Mononuclear cell (primary cell): ENCODE measurements around the gene ADNP. TPM values are rescaled to one million over a fixed set of nuclear protein-coding genes. Genes with fewer than 3 reads are reported as not detected.
"Not testable (repeated sequence)": the region's sequence is repeated elsewhere in the genome, so short reads cannot be mapped to it uniquely, and the experiment has no call there.

Source experiments
- H3K27me3 ChIP-seq: 2 replicates; pipeline ENCODE4 v1.6.0; 2011; ENCODE audit warnings: low read length, control low read depth; ENCODE audit not compliant: insufficient read depth
- H3K4me1 ChIP-seq: 2 replicates; pipeline ENCODE4 v1.5.1; 2011; ENCODE audit warnings: mild to moderate bottlenecking, low read length, control low read depth; ENCODE audit not compliant: insufficient read depth
- H3K4me3 ChIP-seq: 2 replicates; pipeline ENCODE4 v1.5.1; 2011; ENCODE audit warnings: mild to moderate bottlenecking, low read length, moderate library complexity
- H3K9me3 ChIP-seq: 2 replicates; pipeline ENCODE4 v1.5.1; 2011; ENCODE audit warnings: low read depth, mild to moderate bottlenecking, control low read depth, low read length
- total RNA-seq: library from RNA; depleted of rRNA; stranded (reverse); fragments of >200 nt; gene quantifications from one replicate; pipeline ENCODE4 v1.2.3, GENCODE V29; 2012

ADNP gene
- total RNA-seq, 1 donor, result 44.5 TPM

- H3K4me1 ChIP-seq, result no peaks in the 10 kb centered on the region
These were observed 36.0 kb downstream of the ADNP start for GRCh38 chr20:50895111-50895830.

GRCh38 chr20:50893620-50894019 is 37.6 kb downstream of the ADNP start:
- Histone ChIP-seq H3K4me3 (no peak overlapping the region), H3K9me3 (no peaks in the 10 kb centered on the region), H3K27me3 (no peaks in the 10 kb centered on the region), H3K4me1 (no peaks in the 10 kb centered on the region)

More at GRCh38 chr20:50895111-50895830, 36.0 kb downstream of the ADNP start:
- Histone ChIP-seq H3K9me3 (no peaks in the 10 kb centered on the region), H3K27me3 (no peaks in the 10 kb centered on the region), H3K4me3 (no peak overlapping the region)

- Histone ChIP-seq H3K4me3 (no peak overlapping the region), H3K27me3 (no peaks in the 10 kb centered on the region), H3K9me3 (no peaks in the 10 kb centered on the region), H3K4me1 (no peaks in the 10 kb centered on the region)
These were observed 38.8 kb downstream of the ADNP start for GRCh38 chr20:50892394-50892793.

GRCh38 chr20:50891138-50891537 is 40.1 kb downstream of the ADNP start:
- Histone ChIP-seq H3K4me3 (no peak overlapping the region), H3K4me1 (no peaks in the 10 kb centered on the region), H3K9me3 (no peaks in the 10 kb centered on the region), H3K27me3 (no peaks in the 10 kb centered on the region)

GRCh38 chr20:50887576-50887975 is 43.7 kb downstream of the ADNP start:
- no peaks in the 10 kb centered on the region for H3K27me3 ChIP-seq
- H3K4me3 ChIP-seq, result no peak overlapping the region
- no peaks in the 10 kb centered on the region for H3K9me3 ChIP-seq
- no peaks in the 10 kb centered on the region for H3K4me1 ChIP-seq

- Histone ChIP-seq H3K27me3 (no peaks in the 10 kb centered on the region), H3K4me3 (no peak overlapping the region), H3K4me1 (no peaks in the 10 kb centered on the region), H3K9me3 (no peaks in the 10 kb centered on the region)
These were observed 45.0 kb downstream of the ADNP start for GRCh38 chr20:50886184-50886790.

- Histone ChIP-seq H3K4me3 (no peak overlapping the region), H3K27me3 (no peaks in the 10 kb centered on the region), H3K9me3 (no peaks in the 10 kb centered on the region), H3K4me1 (no peaks in the 10 kb centered on the region)
These were observed 45.5 kb downstream of the ADNP start for GRCh38 chr20:50885781-50886180.

GRCh38 chr20:50885068-50885467 is 46.2 kb downstream of the ADNP start:
- Histone ChIP-seq H3K4me1 (no peaks in the 10 kb centered on the region), H3K4me3 (no peak overlapping the region), H3K27me3 (no peaks in the 10 kb centered on the region), H3K9me3 (no peaks in the 10 kb centered on the region)

GRCh38 chr20:50883856-50884255 is 47.4 kb downstream of the ADNP start:
- H3K4me1 ChIP-seq, result no peaks in the 10 kb centered on the region

GRCh38 chr20:50881759-50882424 is 49.3 kb downstream of the ADNP start:
- not testable (repeated sequence) for H3K4me3 ChIP-seq, H3K4me1 ChIP-seq, H3K27me3 ChIP-seq, H3K9me3 ChIP-seq

More at GRCh38 chr20:50883856-50884255, 47.4 kb downstream of the ADNP start:
- no peaks in the 10 kb centered on the region for H3K27me3 ChIP-seq
- no peaks in the 10 kb centered on the region for H3K9me3 ChIP-seq
- H3K4me3 ChIP-seq, result no peak overlapping the region

- no peaks in the 10 kb centered on the region for H3K4me1 ChIP-seq
These were observed 51.3 kb downstream of the ADNP start for GRCh38 chr20:50879649-50880550.

GRCh38 chr20:50877232-50877743 is 53.9 kb downstream of the ADNP start:
- Histone ChIP-seq H3K4me1 (no peaks in the 10 kb centered on the region), H3K9me3 (no peaks in the 10 kb centered on the region), H3K4me3 (no peak overlapping the region), H3K27me3 (no peaks in the 10 kb centered on the region)

More at GRCh38 chr20:50879649-50880550, 51.3 kb downstream of the ADNP start:
- Histone ChIP-seq H3K27me3 (no peaks in the 10 kb centered on the region), H3K4me3 (no peak overlapping the region), H3K9me3 (no peaks in the 10 kb centered on the region)

GRCh38 chr20:50876816-50877215 is 54.4 kb downstream of the ADNP start:
- H3K4me1 ChIP-seq, result no peaks in the 10 kb centered on the region
- no peaks in the 10 kb centered on the region for H3K27me3 ChIP-seq
- H3K9me3 ChIP-seq, result no peaks in the 10 kb centered on the region
- no peak overlapping the region for H3K4me3 ChIP-seq

- Histone ChIP-seq H3K4me1 (no peaks in the 10 kb centered on the region), H3K27me3 (no peaks in the 10 kb centered on the region), H3K9me3 (no peaks in the 10 kb centered on the region), H3K4me3 (no peak overlapping the region)
These were observed 55.1 kb downstream of the ADNP start for GRCh38 chr20:50876063-50876685.
